ENCODE measurements around the gene MAP2. TPM values are rescaled to one million over a fixed set of nuclear protein-coding genes. Genes with fewer than 3 reads are reported as not detected.

The MAP2 gene
- total RNA-seq, 1 donor from 2014 or later = 1.9 TPM

DNA sequence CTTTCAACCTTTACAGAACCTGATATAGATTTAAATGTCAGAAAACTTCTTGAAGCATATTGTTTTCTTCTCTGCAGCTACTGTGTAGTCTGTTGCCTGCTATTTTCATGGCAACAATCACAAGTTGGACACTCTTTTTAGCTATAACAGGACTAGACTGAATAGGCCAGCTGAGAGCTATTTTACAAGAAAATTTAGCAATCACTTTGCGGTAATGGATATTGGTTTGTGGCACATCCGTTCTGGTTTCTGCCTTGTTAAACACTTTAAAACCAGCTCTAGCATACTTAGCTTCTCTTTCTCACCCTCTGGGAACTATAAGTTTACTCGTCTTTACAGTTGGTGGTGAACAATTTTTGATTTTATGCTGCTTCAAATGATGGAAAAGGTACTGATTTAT is 125.7 kb downstream of the MAP2 start:
- POLR2A ChIA-PET = no interaction called here

GRCh38 chr2:209553913-209554312 is 130.1 kb downstream of the MAP2 start:
- no peak for ATAC-seq (ENCODE audit: low read depth)
- H3K36me3 Mint-ChIP-seq (ENCODE audit: low read depth) = no peaks in the 10 kb centered on the region
- H3K27me3 Mint-ChIP-seq = no peaks in the 10 kb centered on the region
- no peaks in the 10 kb centered on the region for H3K9me3 Mint-ChIP-seq
- no peaks in the 10 kb centered on the region for H3K4me1 Mint-ChIP-seq
- no peak overlapping the region for H3K27ac Mint-ChIP-seq
- no peak overlapping the region for H3K4me3 Mint-ChIP-seq
- POLR2A ChIA-PET = no interaction called here
- DNase-seq = no peak
- intact Hi-C loops (cut with micrococcal nuclease) = no loop called here
- CTCF ChIA-PET = interaction anchor here (2.8 to 5.3 kb wide), 2 partner anchors 129 to 219 kb away, joined by 20 to 53 read pairs; partner anchors contain the start of gene MAP2
- TF ChIP-seq CTCF (IDR thresholded peaks at IDR 0.05) = no peak

More for the DNA sequence above, 125.7 kb downstream of the MAP2 start:
- Mint-ChIP-seq H3K36me3 (ENCODE audit: low read depth) (no peaks in the 10 kb centered on the region), H3K4me1 (no peaks in the 10 kb centered on the region), H3K27ac (no peak overlapping the region), H3K4me3 (no peak overlapping the region), H3K9me3 (peaks cover 3% of the 10 kb centered on the region), H3K27me3 (no peaks in the 10 kb centered on the region)
- DNase-seq (no peak), ATAC-seq (ENCODE audit: low read depth) (no peak)
- intact Hi-C loops (cut with micrococcal nuclease) = no loop called here
- CTCF ChIA-PET = no interaction called here
- no peak for TF ChIP-seq CTCF (IDR thresholded peaks at IDR 0.05)

GRCh38 chr2:209556354-209556961 is 132.6 kb downstream of the MAP2 start:
- Mint-ChIP-seq H3K9me3 (no peaks in the 10 kb centered on the region), H3K4me1 (no peaks in the 10 kb centered on the region), H3K27me3 (no peaks in the 10 kb centered on the region), H3K4me3 (no peak overlapping the region), H3K36me3 (ENCODE audit: low read depth) (no peaks in the 10 kb centered on the region), H3K27ac (no peak overlapping the region)
- DNase-seq (no peak), ATAC-seq (ENCODE audit: low read depth) (peak; percentile 61)
- no peak for TF ChIP-seq CTCF (IDR thresholded peaks at IDR 0.05)
- CTCF ChIA-PET = interaction anchor here (2.8 to 5.3 kb wide), 2 partner anchors 131 to 221 kb away, joined by 20 to 53 read pairs; partner anchors contain the start of gene MAP2
- intact Hi-C loops (cut with micrococcal nuclease) = loop anchor here (1.0 to 5.0 kb wide), 3 partner anchors 131 to 1159 kb away; no protein-coding TSS in a partner anchor
- POLR2A ChIA-PET = no interaction called here

DNA sequence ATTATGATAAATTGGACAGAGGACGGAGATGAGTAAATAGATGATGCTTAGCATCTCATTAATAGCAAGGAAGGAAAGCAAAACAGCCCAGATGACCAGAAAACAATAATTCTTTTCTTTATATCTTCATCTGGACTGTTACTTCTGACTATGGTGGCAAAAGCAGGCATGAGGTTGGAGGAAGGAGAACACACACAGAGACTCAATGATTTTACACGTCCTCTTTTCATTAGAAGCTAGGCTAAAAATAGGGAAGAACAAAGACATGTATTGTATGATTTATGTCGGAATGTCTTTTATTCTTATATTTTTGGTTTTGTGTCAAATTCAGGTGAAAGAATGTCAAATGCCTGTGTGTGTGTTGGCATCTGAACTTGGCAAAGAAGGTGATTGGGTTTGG is 137.1 kb downstream of the MAP2 start:
- DNase-seq (no peak), ATAC-seq (ENCODE audit: low read depth) (no peak)
- H3K36me3 Mint-ChIP-seq (ENCODE audit: low read depth) = no peaks in the 10 kb centered on the region
- H3K4me1 Mint-ChIP-seq = no peaks in the 10 kb centered on the region
- no peak overlapping the region for H3K4me3 Mint-ChIP-seq
- POLR2A ChIA-PET = no interaction called here
- no peaks in the 10 kb centered on the region for H3K27me3 Mint-ChIP-seq
- H3K9me3 Mint-ChIP-seq = no peaks in the 10 kb centered on the region
- intact Hi-C loops (cut with micrococcal nuclease) = no loop called here
- H3K27ac Mint-ChIP-seq = no peak overlapping the region
- TF ChIP-seq CTCF (IDR thresholded peaks at IDR 0.05) = no peak
- CTCF ChIA-PET = interaction anchor here (1.2 kb wide), 1 partner anchor 226 kb away, joined by 3 read pairs; no protein-coding TSS in a partner anchor

DNA sequence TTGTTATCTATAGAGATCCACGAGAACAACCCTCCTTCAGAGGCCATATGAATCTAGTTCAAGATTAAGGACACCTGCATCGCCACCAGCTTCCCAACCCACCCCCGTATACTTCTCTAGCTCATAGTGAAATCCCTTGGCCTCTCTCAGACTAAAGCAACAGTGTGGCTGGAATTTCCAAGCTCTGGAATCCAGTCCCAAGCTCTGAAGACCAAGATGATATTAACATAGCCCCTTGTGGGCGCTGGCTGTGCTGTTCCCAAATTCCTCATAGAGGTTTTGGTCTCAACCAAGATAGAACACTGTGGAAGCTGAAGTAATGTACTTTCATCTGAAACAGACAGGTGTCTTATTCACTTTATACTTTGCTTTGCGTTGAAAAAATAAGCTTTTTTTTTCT is 139.6 kb downstream of the MAP2 start:
- no peak overlapping the region for H3K27ac Mint-ChIP-seq
- no peak for TF ChIP-seq CTCF (IDR thresholded peaks at IDR 0.05)
- DNase-seq (no peak), ATAC-seq (ENCODE audit: low read depth) (no peak)
- no peaks in the 10 kb centered on the region for H3K4me1 Mint-ChIP-seq
- H3K27me3 Mint-ChIP-seq = no peaks in the 10 kb centered on the region
- intact Hi-C loops (cut with micrococcal nuclease) = no loop called here
- CTCF ChIA-PET = no interaction called here
- no peak overlapping the region for H3K4me3 Mint-ChIP-seq
- no peaks in the 10 kb centered on the region for H3K9me3 Mint-ChIP-seq
- POLR2A ChIA-PET = no interaction called here
- H3K36me3 Mint-ChIP-seq (ENCODE audit: low read depth) = no peaks in the 10 kb centered on the region
